Activated T-helper 17 cell treated with anti-CD3 and anti-CD28 coated beads, Interleukin-2, amount 50 U/mL, for 72 hours (primary cell): ENCODE data around the gene ZWILCH. TPM values are rescaled to one million over a fixed set of nuclear protein-coding genes. Genes with fewer than 3 reads are reported as not detected.

Source experiments
- ATAC-seq: fragments of 150-1000 bp; cut with Tn5 transposase; replicated peaks from 2 replicates; pipeline ENCODE4 v1.10.0; 2021; ENCODE audit warnings: mild to moderate bottlenecking, moderate library complexity
- H3K27ac Mint-ChIP-seq: one replicate; pipeline ENCODE4 v1.8.0; 2022; ENCODE audit warnings: mixed read lengths
- H3K27me3 Mint-ChIP-seq: one replicate; pipeline ENCODE4 v1.8.0; 2022; ENCODE audit warnings: mixed read lengths
- H3K36me3 Mint-ChIP-seq: one replicate; pipeline ENCODE4 v1.8.0; 2022; ENCODE audit warnings: low read depth, mild to moderate bottlenecking, mixed read lengths
- H3K4me1 Mint-ChIP-seq: one replicate; pipeline ENCODE4 v1.8.0; 2022; ENCODE audit warnings: mixed read lengths
- H3K4me3 Mint-ChIP-seq: one replicate; pipeline ENCODE4 v1.8.0; 2022; ENCODE audit warnings: mild to moderate bottlenecking, mixed read lengths
- H3K9me3 Mint-ChIP-seq: one replicate; pipeline ENCODE4 v1.8.0; 2022; ENCODE audit warnings: mixed read lengths
- total RNA-seq, 2 donors: library from RNA; stranded (reverse); gene quantifications; one replicate each; pipeline ENCODE4 v1.2.3, GENCODE V29; 2022

The ZWILCH gene
- total RNA-seq, 2 donors from 2014 or later, result 19.2 to 34.0 TPM

DNA sequence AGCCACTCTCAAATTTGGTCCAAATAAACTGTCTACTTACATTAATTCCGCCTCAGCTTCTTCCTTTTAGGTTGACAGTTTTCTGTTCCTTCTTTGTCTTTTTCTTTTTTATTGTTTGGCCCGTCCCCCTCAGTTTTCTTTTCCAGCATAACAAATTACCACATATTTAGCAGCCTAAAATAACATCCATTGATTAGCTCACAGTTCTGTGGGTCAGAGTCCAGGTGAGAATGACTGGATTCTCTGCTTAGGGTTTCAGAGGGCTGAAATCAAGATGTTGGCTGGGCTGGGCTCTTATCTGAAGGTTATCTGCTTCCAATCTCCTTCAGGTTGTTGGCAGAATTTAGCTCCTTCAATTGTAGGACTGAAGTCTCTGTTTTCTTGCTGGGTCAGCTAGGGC lies 85.3 kb downstream of the ZWILCH start:
- Mint-ChIP-seq H3K4me1 (no peaks in the 10 kb centered on the region), H3K36me3 (no peaks in the 10 kb centered on the region), H3K9me3 (no peaks in the 10 kb centered on the region), H3K27ac (no peak overlapping the region), H3K27me3 (peaks cover 12% of the 10 kb centered on the region), H3K4me3 (no peak overlapping the region)
- no peak for ATAC-seq

DNA sequence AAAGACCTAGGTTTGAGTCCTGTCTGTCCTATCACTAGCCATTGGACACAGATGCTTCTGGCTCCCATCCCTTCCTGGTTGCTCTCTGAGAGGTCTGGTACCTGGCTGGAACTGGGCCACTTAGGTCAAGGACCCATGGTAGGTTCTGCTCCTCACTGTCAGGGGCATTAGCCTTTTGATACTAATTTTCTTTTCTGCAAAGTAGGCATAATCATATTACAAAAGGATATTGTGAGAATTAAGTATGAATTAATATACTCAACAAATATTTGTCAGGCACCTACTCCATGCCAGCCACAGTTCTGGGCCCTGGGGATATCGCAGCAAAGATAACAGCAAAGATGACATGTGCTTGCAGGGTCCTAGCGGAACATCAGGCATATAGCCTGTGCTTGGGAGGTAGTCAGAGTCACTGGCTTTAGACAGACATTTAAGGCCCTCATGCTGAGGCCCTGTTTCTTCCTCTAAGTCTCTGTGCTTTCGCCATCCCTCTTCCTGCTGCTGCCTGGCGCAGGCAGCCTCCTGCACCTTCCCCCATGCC lies 86.3 kb downstream of the ZWILCH start:
- Mint-ChIP-seq H3K9me3 (no peaks in the 10 kb centered on the region), H3K4me1 (no peaks in the 10 kb centered on the region), H3K27me3 (peaks cover 9% of the 10 kb centered on the region), H3K36me3 (no peaks in the 10 kb centered on the region), H3K27ac (no peak overlapping the region), H3K4me3 (no peak overlapping the region)
- ATAC-seq, result no peak

DNA sequence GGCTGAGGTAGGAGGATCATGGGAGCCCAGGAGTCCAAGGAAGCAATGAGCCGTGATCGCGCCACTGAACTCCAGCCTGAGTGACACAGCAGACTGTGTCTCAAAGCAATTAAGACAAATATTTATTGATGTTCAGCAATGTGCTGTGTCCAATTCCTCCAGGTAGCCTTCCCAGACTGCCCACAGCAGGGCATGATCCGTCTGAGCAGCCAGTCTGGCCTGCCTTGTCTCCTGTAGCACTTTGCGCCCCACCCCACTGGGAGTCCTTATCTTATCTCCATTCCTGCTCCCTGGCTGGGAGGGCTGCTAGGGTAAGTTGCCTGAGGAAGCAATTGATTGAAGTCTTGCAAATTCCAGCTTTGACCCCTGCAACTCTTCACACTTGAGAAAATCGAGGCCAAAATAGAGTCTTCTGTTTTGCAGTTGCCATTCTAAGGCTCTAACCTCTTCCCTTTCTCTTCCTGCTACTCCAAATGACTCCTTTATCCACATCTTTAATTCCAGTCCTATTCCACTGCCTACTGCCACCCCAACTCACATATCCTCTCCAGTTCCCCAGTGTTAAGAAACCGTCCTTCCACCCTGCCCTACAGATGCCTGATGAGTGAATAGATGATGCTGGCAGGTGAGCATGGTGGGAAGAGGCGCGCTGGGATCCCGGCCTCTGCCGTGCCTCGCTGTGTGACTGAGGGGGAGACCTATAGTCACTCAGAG lies 87.5 kb downstream of the ZWILCH start:
- Mint-ChIP-seq H3K36me3 (no peaks in the 10 kb centered on the region), H3K27me3 (peaks cover 9% of the 10 kb centered on the region), H3K9me3 (no peaks in the 10 kb centered on the region), H3K27ac (no peak overlapping the region), H3K4me1 (no peaks in the 10 kb centered on the region), H3K4me3 (no peak overlapping the region)
- ATAC-seq, result no peak

DNA sequence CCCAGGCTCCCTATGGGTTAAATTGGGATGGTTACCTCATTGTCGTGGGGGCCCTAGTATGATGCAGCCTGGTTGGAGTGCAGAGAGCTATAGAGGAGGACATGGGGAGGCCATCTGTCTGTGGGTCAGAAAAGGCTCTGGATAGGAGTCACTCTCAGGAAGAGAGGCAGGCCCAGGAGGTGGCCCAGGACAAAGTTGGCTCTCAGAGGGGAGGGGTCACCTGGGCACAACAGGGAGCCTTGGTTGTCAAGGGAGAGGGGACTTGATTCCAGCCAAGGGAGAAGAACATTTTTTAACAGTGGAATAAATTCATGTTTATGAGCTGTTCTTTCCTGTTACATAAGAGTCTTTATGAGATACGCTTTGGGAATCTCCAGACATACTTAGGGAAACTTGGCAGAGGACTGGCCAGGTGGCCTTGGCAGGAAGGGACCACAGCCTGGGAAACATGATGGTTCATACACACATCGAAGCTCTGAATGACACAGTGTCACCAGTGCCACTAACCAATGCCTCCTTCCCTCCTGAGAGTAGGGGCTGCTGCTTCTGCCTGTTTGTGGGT lies 88.2 kb downstream of the ZWILCH start:
- Mint-ChIP-seq H3K9me3 (no peaks in the 10 kb centered on the region), H3K36me3 (no peaks in the 10 kb centered on the region), H3K27ac (no peak overlapping the region), H3K27me3 (peaks cover 4% of the 10 kb centered on the region), H3K4me1 (peaks cover 3% of the 10 kb centered on the region), H3K4me3 (no peak overlapping the region)
- no peak for ATAC-seq

DNA sequence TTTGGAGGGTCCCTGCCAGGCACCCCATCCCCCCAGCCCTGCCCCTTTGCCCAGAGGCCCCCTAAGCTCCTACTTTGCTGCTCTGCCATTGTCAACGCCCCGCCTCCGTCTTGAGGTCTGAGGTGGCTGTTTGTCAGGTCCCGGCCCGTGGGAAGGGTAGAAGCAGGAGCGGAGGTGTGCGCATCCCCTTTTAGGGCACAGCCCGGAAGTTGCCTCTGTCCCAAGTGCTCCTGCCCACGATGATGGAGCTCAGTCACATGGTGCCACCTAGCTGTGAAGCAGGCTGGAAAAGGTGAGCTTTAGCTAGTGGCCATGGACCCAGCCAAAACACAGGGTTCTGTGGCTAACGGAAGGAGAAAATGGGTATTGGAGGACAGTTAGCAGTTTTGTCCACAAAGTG lies 89.2 kb downstream of the ZWILCH start:
- no peak for ATAC-seq
- no peak overlapping the region for H3K27ac Mint-ChIP-seq
- peaks cover 6% of the 10 kb centered on the region for H3K4me1 Mint-ChIP-seq
- H3K27me3 Mint-ChIP-seq, result peaks cover 5% of the 10 kb centered on the region
- H3K4me3 Mint-ChIP-seq, result no peak overlapping the region
- H3K9me3 Mint-ChIP-seq, result no peaks in the 10 kb centered on the region
- H3K36me3 Mint-ChIP-seq, result no peaks in the 10 kb centered on the region

DNA sequence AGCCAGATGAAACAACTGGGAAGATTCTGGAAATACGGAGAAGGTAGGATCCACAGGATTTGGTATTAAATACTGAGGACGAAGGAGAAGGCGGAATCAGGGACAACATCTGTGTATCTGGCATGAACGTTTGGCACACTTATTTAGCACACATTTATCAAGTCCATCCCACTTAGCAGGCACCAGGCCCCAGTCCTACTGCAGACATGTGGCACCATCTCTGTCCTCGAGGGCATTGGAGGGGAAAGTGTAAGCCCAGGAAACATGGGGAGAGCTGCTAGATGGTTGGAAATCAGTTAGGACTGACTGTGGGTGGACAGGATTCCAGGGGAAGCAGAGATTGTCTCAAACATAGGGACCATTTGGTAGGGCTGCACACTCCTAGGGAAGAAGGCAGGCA lies 89.7 kb downstream of the ZWILCH start:
- H3K27ac Mint-ChIP-seq, result no peak overlapping the region
- H3K4me3 Mint-ChIP-seq, result no peak overlapping the region
- H3K27me3 Mint-ChIP-seq, result peaks cover 5% of the 10 kb centered on the region
- no peak for ATAC-seq
- no peaks in the 10 kb centered on the region for H3K36me3 Mint-ChIP-seq
- peaks cover 6% of the 10 kb centered on the region for H3K4me1 Mint-ChIP-seq
- no peaks in the 10 kb centered on the region for H3K9me3 Mint-ChIP-seq

DNA sequence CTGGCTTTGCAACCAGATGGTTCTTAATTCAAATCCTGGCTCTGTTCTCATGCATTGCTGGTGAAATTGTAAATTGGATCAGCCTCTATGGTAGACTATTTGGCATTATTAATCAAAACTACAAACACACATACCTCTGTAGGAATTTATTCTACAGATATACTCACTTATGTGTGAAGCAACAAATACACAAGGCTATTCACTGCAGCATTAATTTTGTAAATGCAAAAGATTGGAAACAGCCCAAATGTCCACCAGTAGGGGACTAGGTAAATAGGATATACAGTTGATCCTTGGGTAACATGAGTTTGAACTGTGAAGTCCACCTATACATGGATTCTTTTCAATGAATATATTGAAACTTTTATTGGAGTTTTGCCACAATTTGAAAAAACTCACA lies 90.2 kb downstream of the ZWILCH start:
- peaks cover 5% of the 10 kb centered on the region for H3K27me3 Mint-ChIP-seq
- peaks cover 6% of the 10 kb centered on the region for H3K4me1 Mint-ChIP-seq
- no peak for ATAC-seq
- no peak overlapping the region for H3K27ac Mint-ChIP-seq
- H3K36me3 Mint-ChIP-seq, result no peaks in the 10 kb centered on the region
- no peaks in the 10 kb centered on the region for H3K9me3 Mint-ChIP-seq
- H3K4me3 Mint-ChIP-seq, result no peak overlapping the region

DNA sequence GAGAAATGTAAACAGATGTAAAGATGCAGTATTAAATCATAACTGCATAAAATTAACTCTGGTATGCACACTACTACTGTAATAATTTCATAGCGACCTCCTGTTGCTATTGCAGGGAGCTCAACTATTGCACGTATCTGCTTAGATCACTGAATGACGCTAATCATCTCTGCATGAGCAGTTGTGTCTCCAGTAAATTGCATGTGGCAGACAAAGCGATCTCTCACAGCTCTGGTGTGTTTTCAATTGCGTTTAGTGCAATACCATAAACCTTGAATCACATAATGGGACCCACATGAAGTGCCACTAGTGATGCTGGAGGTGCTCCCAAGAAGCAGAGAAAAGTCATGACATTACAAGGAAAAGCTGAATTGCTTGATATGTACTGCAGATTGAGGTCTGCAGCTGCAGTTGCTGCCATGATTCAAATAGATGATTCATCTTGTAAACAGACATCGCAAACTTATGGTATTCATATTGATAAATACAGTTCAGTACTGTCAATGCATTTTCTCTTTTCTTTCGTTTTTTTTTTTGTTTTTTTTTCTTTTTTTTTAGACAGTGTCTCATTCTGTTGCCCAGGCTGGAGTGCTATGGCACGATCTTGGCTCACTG lies 90.9 kb downstream of the ZWILCH start:
- Mint-ChIP-seq H3K9me3 (no peaks in the 10 kb centered on the region), H3K27me3 (peaks cover 5% of the 10 kb centered on the region), H3K4me1 (peaks cover 6% of the 10 kb centered on the region), H3K4me3 (no peak overlapping the region), H3K36me3 (no peaks in the 10 kb centered on the region), H3K27ac (no peak overlapping the region)
- ATAC-seq, result no peak

DNA sequence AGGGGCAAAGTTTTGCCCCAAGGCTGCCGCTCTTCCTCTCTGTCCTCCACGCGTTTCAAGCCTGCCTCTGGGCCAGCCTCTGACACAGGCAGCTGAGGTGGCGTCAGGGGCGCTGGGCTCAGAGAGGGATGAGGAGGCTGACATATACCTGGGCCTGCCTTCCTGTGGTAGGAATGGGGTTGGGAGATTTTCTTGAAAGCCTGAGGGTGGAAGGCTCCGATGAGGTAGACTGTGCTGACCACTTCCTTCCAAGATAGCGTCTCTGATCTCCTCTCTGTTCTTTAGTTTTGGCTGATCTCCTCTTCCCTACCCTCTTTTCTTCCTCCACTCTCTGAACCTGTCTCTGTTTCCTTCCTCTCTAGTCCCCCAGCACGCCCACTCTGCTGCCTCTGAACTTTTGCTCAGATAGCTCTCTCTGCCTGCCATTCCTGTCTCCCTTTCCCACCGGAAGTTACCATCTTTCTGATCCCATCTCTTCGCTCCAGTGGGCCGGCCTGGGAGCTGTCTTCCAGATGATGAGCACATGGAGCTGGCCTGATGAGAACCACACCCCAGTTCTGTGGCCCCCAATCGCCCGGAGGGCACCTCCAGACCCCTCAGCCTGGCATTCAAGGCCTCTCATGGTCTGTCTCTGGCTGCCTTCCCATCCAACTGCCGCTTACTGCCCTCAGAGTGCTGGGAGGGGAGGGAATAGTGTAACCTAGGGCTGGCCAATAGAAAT lies 93.1 kb downstream of the ZWILCH start:
- H3K9me3 Mint-ChIP-seq, result no peaks in the 10 kb centered on the region
- peaks cover 9% of the 10 kb centered on the region for H3K27me3 Mint-ChIP-seq
- H3K36me3 Mint-ChIP-seq, result no peaks in the 10 kb centered on the region
- H3K4me3 Mint-ChIP-seq, result no peak overlapping the region
- no peak for ATAC-seq
- peaks cover 6% of the 10 kb centered on the region for H3K4me1 Mint-ChIP-seq
- H3K27ac Mint-ChIP-seq, result peak overlapping the region; percentile 63

Other genes starting within 250 kb of the ZWILCH start
- 10 to 100 TPM; 14.6 to 34.4 TPM for gene DIS3L, start 211.8 kb upstream of the ZWILCH start, total RNA-seq
- 10 to 100 TPM; 27.1 to 37.9 TPM for gene TIPIN, start 148.6 kb upstream of the ZWILCH start, total RNA-seq
- 100 to 1,000 TPM; 107 to 143 TPM for gene MAP2K1, start 118.4 kb upstream of the ZWILCH start, total RNA-seq
- 10 to 100 TPM; 13.2 to 22.7 TPM for gene SNAPC5, start 7.6 kb upstream of the ZWILCH start, total RNA-seq
- gene RPL4, start 471 bp upstream of the ZWILCH start, total RNA-seq, result 1,000 to 10,000 TPM; 3,367 to 4,238 TPM
- gene LCTL, start 60.7 kb downstream of the ZWILCH start, total RNA-seq, result not detected
- under 1 TPM in 1 of 2 donors, not detected in 1; 0.19 TPM for gene SMAD6, start 196.9 kb downstream of the ZWILCH start, total RNA-seq